ENCODE data around the gene LRRIQ1.

The LRRIQ1 gene

GRCh38 chr12:85260896-85261295 is 224.7 kb downstream of the LRRIQ1 start:
- Histone ChIP-seq H3K36me3 (ENCODE audit: insufficient read depth, low read length) (no peaks in the 10 kb centered on the region), H3K4me3 (ENCODE audit: low read depth, low read length, poor library complexity, severe bottlenecking) (no peak overlapping the region), H4K20me1 (ENCODE audit: insufficient read depth, low read length) (no peaks in the 10 kb centered on the region), H3F3A (ENCODE audit: insufficient read depth, low read length) (no peaks in the 10 kb centered on the region), H3K9me3 (ENCODE audit: low read length) (no peaks in the 10 kb centered on the region), H3K79me2 (ENCODE audit: insufficient read depth, low read length) (no peaks in the 10 kb centered on the region), H3K27me3 (ENCODE audit: insufficient read depth, low read length) (no peaks in the 10 kb centered on the region), H3K9ac (ENCODE audit: low read length) (no peak overlapping the region), H3K27ac (ENCODE audit: low read depth, low read length, poor library complexity, severe bottlenecking) (no peak overlapping the region), H3K9me2 (ENCODE audit: low read depth, low read length) (no peaks in the 10 kb centered on the region), H3K4me1 (ENCODE audit: insufficient read depth, low read length, severe bottlenecking) (no peaks in the 10 kb centered on the region), H2AFZ (ENCODE audit: low read length) (no peak overlapping the region), H3K4me2 (ENCODE audit: low read length) (no peak overlapping the region)
- TF ChIP-seq, protein P1, sequence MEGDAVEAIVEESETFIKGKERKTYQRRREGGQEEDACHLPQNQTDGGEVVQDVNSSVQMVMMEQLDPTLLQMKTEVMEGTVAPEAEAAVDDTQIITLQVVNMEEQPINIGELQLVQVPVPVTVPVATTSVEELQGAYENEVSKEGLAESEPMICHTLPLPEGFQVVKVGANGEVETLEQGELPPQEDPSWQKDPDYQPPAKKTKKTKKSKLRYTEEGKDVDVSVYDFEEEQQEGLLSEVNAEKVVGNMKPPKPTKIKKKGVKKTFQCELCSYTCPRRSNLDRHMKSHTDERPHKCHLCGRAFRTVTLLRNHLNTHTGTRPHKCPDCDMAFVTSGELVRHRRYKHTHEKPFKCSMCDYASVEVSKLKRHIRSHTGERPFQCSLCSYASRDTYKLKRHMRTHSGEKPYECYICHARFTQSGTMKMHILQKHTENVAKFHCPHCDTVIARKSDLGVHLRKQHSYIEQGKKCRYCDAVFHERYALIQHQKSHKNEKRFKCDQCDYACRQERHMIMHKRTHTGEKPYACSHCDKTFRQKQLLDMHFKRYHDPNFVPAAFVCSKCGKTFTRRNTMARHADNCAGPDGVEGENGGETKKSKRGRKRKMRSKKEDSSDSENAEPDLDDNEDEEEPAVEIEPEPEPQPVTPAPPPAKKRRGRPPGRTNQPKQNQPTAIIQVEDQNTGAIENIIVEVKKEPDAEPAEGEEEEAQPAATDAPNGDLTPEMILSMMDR (IDR thresholded peaks at IDR 0.05; ENCODE audit: low read length), result no peak

- Histone ChIP-seq H3K36me3 (ENCODE audit: insufficient read depth, low read length) (no peaks in the 10 kb centered on the region), H3K4me3 (ENCODE audit: low read depth, low read length, poor library complexity, severe bottlenecking) (no peak overlapping the region), H3K4me2 (ENCODE audit: low read length) (no peak overlapping the region), H3K9ac (ENCODE audit: low read length) (no peak overlapping the region), H3K4me1 (ENCODE audit: insufficient read depth, low read length, severe bottlenecking) (no peaks in the 10 kb centered on the region), H4K20me1 (ENCODE audit: insufficient read depth, low read length) (no peaks in the 10 kb centered on the region), H3K79me2 (ENCODE audit: insufficient read depth, low read length) (no peaks in the 10 kb centered on the region), H3K27ac (ENCODE audit: low read depth, low read length, poor library complexity, severe bottlenecking) (no peak overlapping the region), H3K27me3 (ENCODE audit: insufficient read depth, low read length) (no peaks in the 10 kb centered on the region), H2AFZ (ENCODE audit: low read length) (no peak overlapping the region), H3K9me2 (ENCODE audit: low read depth, low read length) (no peaks in the 10 kb centered on the region), H3F3A (ENCODE audit: insufficient read depth, low read length) (no peaks in the 10 kb centered on the region), H3K9me3 (ENCODE audit: low read length) (no peaks in the 10 kb centered on the region)
- TF ChIP-seq EZH2 (IDR thresholded peaks at IDR 0.05; ENCODE audit: borderline replicate concordance, low read length), result no peak
- TF ChIP-seq, protein P1 (IDR thresholded peaks at IDR 0.05; ENCODE audit: low read length), result no peak
Observed at GRCh38 chr12:85266356-85266755, 230.2 kb downstream of the LRRIQ1 start.

DNA sequence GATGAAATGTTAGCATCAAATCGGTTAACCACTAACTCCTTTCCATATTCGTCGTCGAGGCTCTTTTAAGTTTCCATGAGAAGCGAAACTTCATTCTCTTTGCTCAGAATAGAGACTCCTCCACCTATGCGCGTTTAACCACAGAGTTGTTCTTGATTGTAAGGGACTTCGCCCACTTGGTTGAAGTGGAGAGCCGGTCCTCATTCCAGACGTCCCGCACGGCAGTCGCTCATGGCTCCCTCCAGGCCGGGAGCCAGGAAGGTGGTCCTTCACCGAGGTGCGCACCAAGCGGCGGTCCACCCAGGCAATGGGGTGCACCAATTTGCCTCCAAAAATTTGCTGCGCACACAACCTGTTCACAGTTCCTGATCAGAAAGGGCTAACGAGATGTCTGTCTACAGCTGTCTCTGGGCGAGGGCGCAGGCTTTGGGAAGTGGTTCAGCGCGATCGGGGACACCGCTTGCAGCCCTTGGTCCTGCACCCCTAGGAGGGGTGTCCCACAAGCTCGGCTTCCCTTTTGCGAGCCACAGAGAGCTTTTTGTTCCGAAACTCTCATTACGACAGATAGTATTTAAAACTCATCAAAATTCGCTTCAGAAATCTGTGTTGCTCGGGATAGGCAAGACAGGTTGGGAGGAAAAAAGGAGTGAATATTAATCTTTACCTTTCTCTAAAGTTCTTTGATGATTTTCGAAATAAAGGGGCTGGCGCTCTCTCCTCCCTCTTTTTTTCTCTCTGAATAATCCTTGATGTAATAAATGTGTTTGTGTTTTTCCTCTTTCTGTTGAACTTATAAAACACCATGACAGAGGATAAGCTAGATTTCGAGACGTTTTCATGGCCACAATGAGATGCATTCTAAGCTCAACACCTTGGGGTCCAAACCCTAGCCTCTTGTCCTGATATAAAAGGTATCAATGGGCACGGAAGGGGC is 237.5 kb downstream of the LRRIQ1 start:
- H4K20me1 ChIP-seq (ENCODE audit: insufficient read depth, low read length), result no peaks in the 10 kb centered on the region
- no peak overlapping the region for H3K9ac ChIP-seq (ENCODE audit: low read length)
- H2AFZ ChIP-seq (ENCODE audit: low read length), result no peak overlapping the region
- H3K4me3 ChIP-seq (ENCODE audit: low read depth, low read length, poor library complexity, severe bottlenecking), result no peak overlapping the region
- H3K79me2 ChIP-seq (ENCODE audit: insufficient read depth, low read length), result no peaks in the 10 kb centered on the region
- TF ChIP-seq, protein P1 (IDR thresholded peaks at IDR 0.05; ENCODE audit: low read length), result no peak
- TF ChIP-seq EZH2 (IDR thresholded peaks at IDR 0.05; ENCODE audit: borderline replicate concordance, low read length), result no peak
- no peaks in the 10 kb centered on the region for H3K36me3 ChIP-seq (ENCODE audit: insufficient read depth, low read length)
- no peak overlapping the region for H3K27ac ChIP-seq (ENCODE audit: low read depth, low read length, poor library complexity, severe bottlenecking)
- H3K9me3 ChIP-seq (ENCODE audit: low read length), result no peaks in the 10 kb centered on the region
- H3K27me3 ChIP-seq (ENCODE audit: insufficient read depth, low read length), result no peaks in the 10 kb centered on the region; the same call in 1 of the 2 replicates
- H3K4me2 ChIP-seq (ENCODE audit: low read length), result no peak overlapping the region
- no peaks in the 10 kb centered on the region for H3F3A ChIP-seq (ENCODE audit: insufficient read depth, low read length)
- H3K9me2 ChIP-seq (ENCODE audit: low read depth, low read length), result no peaks in the 10 kb centered on the region
- H3K4me1 ChIP-seq (ENCODE audit: insufficient read depth, low read length, severe bottlenecking), result no peaks in the 10 kb centered on the region
